SIG-M5 treated with dmso at 0.1 percent for 504 hours (cell line): Measurements from ENCODE around the gene GAA.

Experiments
- DNase-seq: peaks from one replicate; lab custom pipeline; 2025; ENCODE audit not compliant: unreplicated experiment; lab: John Stamatoyannopoulos, UW

Gene GAA

GRCh38 chr17:80102664-80103448 is 1.5 kb downstream of the GAA start:
- no peak for DNase-seq

GRCh38 chr17:80103449-80104085 is 2.2 kb downstream of the GAA start:
- DNase-seq, result no peak

- DNase-seq, result no peak
These were observed 3.1 kb downstream of the GAA start for GRCh38 chr17:80104321-80104955.

GRCh38 chr17:80104956-80105375 is 3.6 kb downstream of the GAA start:
- DNase-seq, result no peak

GRCh38 chr17:80105762-80106161 is 4.4 kb downstream of the GAA start:
- no peak for DNase-seq

- no peak for DNase-seq
These were observed 4.8 kb downstream of the GAA start for GRCh38 chr17:80106176-80106575.

DNA sequence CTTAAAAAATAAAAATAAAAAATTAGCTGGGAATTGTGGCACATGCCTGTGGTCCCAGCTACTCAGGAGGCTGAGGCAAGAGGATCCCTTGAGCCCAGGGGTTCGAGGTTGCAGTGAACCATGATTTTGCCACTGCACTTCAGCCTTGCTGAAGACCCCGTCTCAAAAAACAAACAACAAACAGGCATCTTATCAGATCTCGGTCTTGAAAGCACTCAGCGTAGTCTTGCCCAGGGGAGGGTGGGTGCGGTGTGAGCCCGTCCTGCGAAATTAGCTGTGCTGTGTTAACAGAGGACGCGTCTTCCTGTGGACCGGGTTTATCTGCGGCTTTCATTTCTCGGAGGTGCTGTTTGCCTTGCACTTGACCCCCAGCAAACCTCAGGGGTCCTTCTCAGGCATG is 5.4 kb downstream of the GAA start:
- DNase-seq, result no peak

DNA sequence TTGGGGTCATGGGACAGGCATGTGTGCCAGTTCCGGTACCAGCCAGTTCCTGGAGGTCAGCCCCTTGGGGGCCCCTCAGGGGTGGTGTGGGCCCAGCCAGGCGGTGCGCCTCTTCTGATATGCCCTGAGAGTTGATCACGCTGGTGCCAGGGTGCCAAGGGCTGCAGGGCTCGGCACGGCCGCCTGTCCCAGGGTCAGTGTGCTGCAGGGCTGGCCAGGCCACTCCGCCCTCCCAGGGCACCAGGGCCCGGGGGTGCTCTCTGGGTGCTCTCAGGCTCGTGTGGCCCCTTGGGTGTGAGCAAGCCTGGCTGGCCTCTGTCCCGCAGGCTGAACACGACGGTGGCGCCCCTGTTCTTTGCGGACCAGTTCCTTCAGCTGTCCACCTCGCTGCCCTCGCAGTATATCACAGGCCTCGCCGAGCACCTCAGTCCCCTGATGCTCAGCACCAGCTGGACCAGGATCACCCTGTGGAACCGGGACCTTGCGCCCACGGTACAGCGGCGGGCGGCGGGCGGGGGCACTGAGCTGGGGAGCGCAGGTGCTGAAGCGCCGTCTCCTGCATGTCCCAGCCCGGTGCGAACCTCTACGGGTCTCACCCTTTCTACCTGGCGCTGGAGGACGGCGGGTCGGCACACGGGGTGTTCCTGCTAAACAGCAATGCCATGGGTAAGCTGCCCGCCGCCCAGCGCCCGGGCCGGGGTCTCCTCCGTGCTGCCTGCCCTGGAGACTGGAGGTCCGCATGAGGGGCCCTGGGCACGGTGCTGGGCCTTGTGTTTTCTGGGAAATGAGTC is 6.0 kb downstream of the GAA start:
- DNase-seq, result no peak

- no peak for DNase-seq
These were observed 6.9 kb downstream of the GAA start for GRCh38 chr17:80108036-80108971.

GRCh38 chr17:80109066-80109660 is 7.8 kb downstream of the GAA start:
- no peak for DNase-seq

- DNase-seq, result no peak
These were observed 8.5 kb downstream of the GAA start for GRCh38 chr17:80109713-80110446.

- DNase-seq, result no peak
These were observed 9.0 kb downstream of the GAA start for GRCh38 chr17:80110447-80110812.

- no peak for DNase-seq
These were observed 9.7 kb downstream of the GAA start for GRCh38 chr17:80110927-80111701.

DNA sequence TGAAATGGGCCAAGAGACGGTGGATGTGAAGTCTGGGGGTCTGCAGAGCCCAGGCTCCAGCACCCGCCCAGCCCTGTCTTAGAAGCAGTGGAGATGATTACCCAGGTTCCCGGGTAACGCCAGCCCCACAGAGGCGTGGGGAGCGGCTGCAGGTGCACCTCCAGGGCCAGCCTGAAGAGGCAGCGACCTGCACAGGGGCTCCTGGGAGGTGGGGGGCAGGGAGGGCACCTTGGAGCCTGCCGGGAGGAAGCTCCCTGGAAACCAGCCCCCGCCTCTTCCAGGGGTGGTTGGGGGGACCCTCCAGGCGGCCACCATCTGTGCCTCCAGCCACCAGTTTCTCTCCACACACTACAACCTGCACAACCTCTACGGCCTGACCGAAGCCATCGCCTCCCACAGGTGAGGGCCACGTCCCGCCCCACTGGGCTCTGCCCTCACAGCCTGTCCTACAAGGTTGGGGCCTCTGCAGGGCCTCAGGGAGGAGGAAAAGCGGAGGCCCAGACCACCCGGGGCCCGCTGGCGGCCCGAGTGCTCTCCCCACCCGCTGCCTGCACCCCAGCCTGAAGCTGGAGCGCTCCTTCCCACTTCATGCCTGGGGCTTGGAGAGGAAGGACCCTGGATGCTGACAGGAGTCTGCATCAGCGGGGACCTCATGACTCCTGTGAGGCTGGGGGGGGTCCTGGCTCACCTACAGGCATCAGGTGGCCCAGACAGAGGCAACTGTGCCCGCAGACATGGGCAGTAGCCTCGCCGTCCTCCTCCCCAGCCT is 10.5 kb downstream of the GAA start:
- no peak for DNase-seq

- no peak for DNase-seq
These were observed 11.2 kb downstream of the GAA start for GRCh38 chr17:80112471-80113032.

GRCh38 chr17:80113033-80113484 is 11.7 kb downstream of the GAA start:
- DNase-seq, result no peak

DNA sequence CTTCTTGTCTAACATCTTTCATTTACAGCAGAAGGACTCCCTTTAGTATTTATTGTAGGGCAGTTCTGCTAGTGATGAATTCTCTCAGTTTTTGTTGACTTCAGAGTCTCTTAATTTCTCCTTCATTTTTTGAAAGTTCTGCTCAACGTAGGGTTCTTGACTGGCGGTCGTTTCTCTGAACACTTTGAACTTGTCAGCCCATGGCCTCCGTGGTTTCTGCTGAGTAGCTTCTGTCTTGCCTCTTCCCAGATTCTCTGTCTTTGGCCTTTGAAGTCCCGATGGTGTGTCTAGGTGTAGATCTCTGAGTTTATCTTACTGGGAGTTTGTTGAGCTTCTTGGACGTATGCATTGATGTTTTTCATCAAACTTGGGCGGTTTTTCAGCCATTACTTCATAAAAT is 13.4 kb downstream of the GAA start:
- DNase-seq, result no peak
